Measurements from ENCODE around the gene SLC25A1. TPM values are rescaled to one million over a fixed set of nuclear protein-coding genes. Genes with fewer than 3 reads are reported as not detected.
A peak's percentile ranks its signal among the peaks of the same experiment; 100 is the strongest.

Gene SLC25A1
- total RNA-seq, 1 experiment from 2014 or later = 151 TPM

GRCh38 chr22:19223110-19223509 is 44.6 kb upstream of the SLC25A1 start:
- Histone ChIP-seq H3K9ac (ENCODE audit: extremely low read depth, insufficient read length, low read length) (no peak overlapping the region), H3K79me2 (ENCODE audit: insufficient read depth, low read length) (no peaks in the 10 kb centered on the region), H3K23me2 (ENCODE audit: insufficient read length, low read depth, low read length, poor library complexity, severe bottlenecking) (no peaks in the 10 kb centered on the region), H3K4me2 (ENCODE audit: insufficient read depth, insufficient read length, low read length) (no peak overlapping the region), H3T11ph (ENCODE audit: low read length) (no peak overlapping the region), H2BK15ac (ENCODE audit: low read depth, low read length) (no peak overlapping the region), H4K20me1 (ENCODE audit: control insufficient read depth, insufficient read depth, insufficient read length) (no peaks in the 10 kb centered on the region), H4K91ac (ENCODE audit: insufficient read length, low read depth, low read length) (no peak overlapping the region), H2AFZ (ENCODE audit: low read length) (no peak overlapping the region), H4K8ac (replicated peaks; ENCODE audit: insufficient read length, low read depth, low read length) (no peak overlapping the region), H2BK12ac (ENCODE audit: insufficient read length, low read depth, low read length) (no peak overlapping the region), H2AK5ac (ENCODE audit: insufficient read length, low read length) (no peak overlapping the region), H2BK20ac (ENCODE audit: low read depth, low read length, poor library complexity, severe bottlenecking) (no peak overlapping the region), H3K4ac (ENCODE audit: low read depth, low read length) (no peak overlapping the region), H3K27me3 (ENCODE audit: insufficient read depth, low read length) (no peaks in the 10 kb centered on the region), H3K9me3 (ENCODE audit: control insufficient read depth, low read depth, low read length) (no peaks in the 10 kb centered on the region), H3K23ac (ENCODE audit: insufficient read length, low read depth, low read length) (no peak overlapping the region), H3K27ac (ENCODE audit: insufficient read length, low read depth, low read length) (no peak overlapping the region), H3K56ac (ENCODE audit: insufficient read length, low read depth, low read length) (no peak overlapping the region), H2BK5ac (ENCODE audit: insufficient read length, low read length) (no peak overlapping the region), H3K79me1 (ENCODE audit: insufficient read depth, low read depth, low read length, poor library complexity, severe bottlenecking) (no peaks in the 10 kb centered on the region), H3K4me1 (ENCODE audit: insufficient read depth, low read length) (peaks cover 2% of the 10 kb centered on the region; the same call in 1 of the 2 replicates), H3K14ac (ENCODE audit: insufficient read depth, low read length) (no peak overlapping the region), H3K18ac (ENCODE audit: insufficient read length, low read depth, low read length) (no peak overlapping the region), H2BK120ac (ENCODE audit: low read depth, low read length, poor library complexity, severe bottlenecking) (no peak overlapping the region), H4K5ac (ENCODE audit: insufficient read length, low read depth, low read length) (no peak overlapping the region)
- WGBS (ENCODE audit: extremely low coverage, insufficient read length, low lambda C conversion rate) = no CpG with 5 or more reads among the region's 9 CpGs
- Mint-ChIP-seq H3K4me3 (no peak overlapping the region), H3K36me3 (ENCODE audit: insufficient read depth in 1 of 3, low read depth in 3 of 3) (peaks cover 34 to 57% (median 53%) of the 10 kb centered on the region in 3 experiments), H3K9me3 (no peaks in the 10 kb centered on the region), H3K4me1 (peaks cover 8 to 12% of the 10 kb centered on the region in 2 experiments), H3K27me3 (ENCODE audit: low read depth) (no peaks in the 10 kb centered on the region), H3K27ac (peak overlapping the region in 1 of 3 experiments; percentile 62; a peak in 1 of 7 replicates)
- no peak for TF ChIP-seq CTCF (conservative IDR thresholded peaks at IDR 0.05)
- no peak for DNase-seq

Measured in H9 (cell line).